Ishikawa (cell line): Measurements from ENCODE around the gene MON1A.

Experiments used
- EGR1 ChIP-seq: IDR thresholded peaks from 2 replicates; pipeline ENCODE4 v1.6.1; 2012
- EP300 ChIP-seq: IDR thresholded peaks from 2 replicates; pipeline ENCODE4 v1.6.1; 2012; ENCODE audit warnings: borderline replicate concordance
- FOXM1 ChIP-seq: IDR thresholded peaks from 2 replicates; pipeline ENCODE4 v1.6.1; 2012; ENCODE audit warnings: low read depth, borderline replicate concordance
- MAX ChIP-seq: IDR thresholded peaks from 2 replicates; pipeline ENCODE4 v1.6.1; 2012
- RAD21 ChIP-seq: IDR thresholded peaks from 2 replicates; pipeline ENCODE4 v1.6.1; 2012; ENCODE audit warnings: low read depth
- USF1 ChIP-seq: IDR thresholded peaks from 2 replicates; pipeline ENCODE4 v1.6.1; 2012
- YY1 ChIP-seq: IDR thresholded peaks from 2 replicates; pipeline ENCODE4 v1.6.1; 2012; ENCODE audit warnings: low read depth
- ZBTB7A ChIP-seq: IDR thresholded peaks from 2 replicates; pipeline ENCODE4 v1.6.1; 2012; ENCODE audit warnings: low read depth

GRCh38 chr3:49865198-49865784 is 64.3 kb downstream of the MON1A start:
- TF ChIP-seq RAD21 = no peak
- no peak for TF ChIP-seq USF1
- no peak for TF ChIP-seq MAX
- no peak for TF ChIP-seq EGR1
- TF ChIP-seq YY1 = no peak
- TF ChIP-seq FOXM1 = no peak
- TF ChIP-seq ZBTB7A = no peak
- TF ChIP-seq EP300 = no peak
